ENCODE results near the gene CDR2L. TPM values are rescaled to one million over a fixed set of nuclear protein-coding genes. Genes with fewer than 3 reads are reported as not detected.

The CDR2L gene
- total RNA-seq, 4 donors from 2014 or later = 8.5 to 23.2 (median 10.1) TPM

GRCh38 chr17:75046407-75047289 is 59.2 kb downstream of the CDR2L start, which contains the start of the genes ATP5PD and KCTD2:
TSS of gene ATP5PD (minus strand) at chr17:75046969. CDS start at chr17:75042650, 4,319 bp downstream.
TSS of gene KCTD2 (plus strand) at chr17:75047225. CDS start at chr17:75047251, 26 bp downstream.
- TF ChIP-seq CTCF (IDR thresholded peaks at IDR 0.05) = no peak
- ATAC-seq (ENCODE audit: low FRiP score) (peak; percentile 94), DNase-seq (ENCODE audit: low spot score) (peak; percentile 68)

GRCh38 chr17:75047398-75048098 is 60.1 kb downstream of the CDR2L start:
- DNase-seq (ENCODE audit: low spot score) (no peak), ATAC-seq (ENCODE audit: low FRiP score) (peak; percentile 1)
- TF ChIP-seq CTCF (IDR thresholded peaks at IDR 0.05) = no peak

GRCh38 chr17:75048249-75048878 is 60.9 kb downstream of the CDR2L start:
- ATAC-seq (ENCODE audit: low FRiP score) (peak; percentile 35), DNase-seq (ENCODE audit: low spot score) (no peak)
- no peak for TF ChIP-seq CTCF (IDR thresholded peaks at IDR 0.05)

- DNase-seq (ENCODE audit: low spot score) = no peak
- no peak for TF ChIP-seq CTCF (IDR thresholded peaks at IDR 0.05)
- ATAC-seq (ENCODE audit: low FRiP score) = no peak
Measured at GRCh38 chr17:75049057-75049456, 61.6 kb downstream of the CDR2L start.

- no peak for TF ChIP-seq CTCF (IDR thresholded peaks at IDR 0.05)
- DNase-seq (ENCODE audit: low spot score) = no peak
- no peak for ATAC-seq (ENCODE audit: low FRiP score)
Measured at GRCh38 chr17:75049706-75050105, 62.3 kb downstream of the CDR2L start.

GRCh38 chr17:75051941-75052340 is 64.5 kb downstream of the CDR2L start:
- no peak for DNase-seq (ENCODE audit: low spot score)
- TF ChIP-seq CTCF (IDR thresholded peaks at IDR 0.05) = no peak

More at GRCh38 chr17:75051941-75052340, 64.5 kb downstream of the CDR2L start:
- no peak for ATAC-seq (ENCODE audit: low FRiP score)

Small RNA genes lying within 50 kb of the gene (small RNA-seq; reads per million reads assigned to genes)
- not detected for gene RN7SL573P
- not detected for gene RNU6-362P

Other genes with a start within 250 kb of the CDR2L start
- 10 to 100 TPM; 18.0 to 51.7 (median 21.8) TPM for gene NHERF1, start 239.0 kb upstream of the CDR2L start, total RNA-seq
- gene NAT9, start 211.3 kb upstream of the CDR2L start, total RNA-seq = 10 to 100 TPM; 15.1 to 35.9 (median 24.2) TPM
- 1 to 10 TPM in 3 of 4 donors, not detected in 1; 1.0 to 4.7 (median 1.6) TPM for gene GRIN2C, start 127.7 kb upstream of the CDR2L start, total RNA-seq
- gene FDXR, start 114.6 kb upstream of the CDR2L start, total RNA-seq = 1 to 10 TPM; 4.4 to 5.7 (median 5.2) TPM
- not detected for gene FADS6, start 94.0 kb upstream of the CDR2L start, total RNA-seq
- gene USH1G, start 64.4 kb upstream of the CDR2L start, total RNA-seq = not detected
- not detected for gene OTOP2, start 63.4 kb upstream of the CDR2L start, total RNA-seq
- not detected for gene OTOP3, start 51.7 kb upstream of the CDR2L start, total RNA-seq
- gene HID1, start 14.9 kb upstream of the CDR2L start, total RNA-seq = 10 to 100 TPM in 1 of 4 donors, 1 to 10 TPM in 3; 4.0 to 24.1 (median 6.1) TPM
- gene MRPL58, start 25.0 kb downstream of the CDR2L start, total RNA-seq = 10 to 100 TPM; 28.0 to 48.5 (median 42.6) TPM
- 100 to 1,000 TPM; 159 to 394 (median 233) TPM for gene ATP5PD, start 59.3 kb downstream of the CDR2L start, total RNA-seq
- gene KCTD2, start 59.6 kb downstream of the CDR2L start, total RNA-seq = 10 to 100 TPM; 23.6 to 46.1 (median 34.6) TPM
- gene SLC16A5, start 100.3 kb downstream of the CDR2L start, total RNA-seq = 10 to 100 TPM; 12.0 to 22.7 (median 16.4) TPM
- 1 to 10 TPM; 3.1 to 7.7 (median 4.9) TPM for gene ARMC7, start 122.3 kb downstream of the CDR2L start, total RNA-seq
- 100 to 1,000 TPM in 1 of 4 donors, 10 to 100 TPM in 3; 56.0 to 101 (median 68.6) TPM for gene NT5C, start 144.1 kb downstream of the CDR2L start, total RNA-seq
- 10 to 100 TPM; 18.8 to 45.9 (median 31.7) TPM for gene JPT1, start 166.9 kb downstream of the CDR2L start, total RNA-seq
- gene SUMO2, start 195.3 kb downstream of the CDR2L start, total RNA-seq = 10 to 100 TPM; 53.3 to 62.9 (median 60.1) TPM
- gene NUP85, start 218.0 kb downstream of the CDR2L start, total RNA-seq = 10 to 100 TPM; 17.4 to 51.2 (median 34.8) TPM

Measured in omental fat pad (tissue), 4 donors.